SU-DHL-6 (cell line): Measurements from ENCODE around the gene USP31.

Experiments used
- H2AFZ ChIP-seq: fragments of 200-600 bp; sonication (generic); 2 replicates; pipeline ENCODE4 v1.6.1; 2014; ENCODE audit warnings: low read depth, mild to moderate bottlenecking, moderate library complexity, mixed read lengths, antibody characterized with exemption, low read length; ENCODE audit not compliant: severe bottlenecking
- H3F3A ChIP-seq: fragments of 200-600 bp; shearing (Covaris generic); 2 replicates; pipeline ENCODE4 v1.6.0; 2016; ENCODE audit warnings: antibody characterized with exemption, mild to moderate bottlenecking; ENCODE audit not compliant: insufficient read depth
- H3K27ac ChIP-seq: fragments of 200-600 bp; sonication (generic); 2 replicates; pipeline ENCODE4 v1.5.1; 2016; ENCODE audit warnings: low read depth, mild to moderate bottlenecking, low read length, moderate library complexity, mixed read lengths
- H3K27me3 ChIP-seq: fragments of 200-600 bp; sonication (generic), shearing (Covaris generic); 2 replicates; pipeline ENCODE4 v1.6.0; 2014; ENCODE audit warnings: mild to moderate bottlenecking, low read length
- H3K36me3 ChIP-seq: fragments of 200-600 bp; sonication (generic); 2 replicates; pipeline ENCODE4 v1.6.1; 2014; ENCODE audit warnings: mild to moderate bottlenecking, low read length, mixed read lengths
- H3K4me2 ChIP-seq: fragments of 300-600, 200-600 bp; shearing (Covaris generic), sonication (generic); 2 replicates; pipeline ENCODE4 v1.6.0; 2014; ENCODE audit warnings: low read length, low read depth, mild to moderate bottlenecking; ENCODE audit not compliant: poor library complexity, severe bottlenecking
- H3K4me3 ChIP-seq: fragments of 200-600 bp; sonication (generic); 2 replicates; pipeline ENCODE4 v1.5.1; 2014; ENCODE audit warnings: antibody characterized with exemption, low read length, mild to moderate bottlenecking, mixed read lengths; ENCODE audit not compliant: insufficient read depth, poor library complexity, severe bottlenecking
- H3K79me2 ChIP-seq: fragments of 200-600 bp; sonication (generic); 2 replicates; pipeline ENCODE4 v1.6.1; 2014; ENCODE audit warnings: mild to moderate bottlenecking, low read length, moderate library complexity; ENCODE audit not compliant: insufficient read depth
- H3K9ac ChIP-seq: fragments of 200-600 bp; sonication (generic); 2 replicates; pipeline ENCODE4 v1.7.0; 2014; ENCODE audit warnings: mild to moderate bottlenecking, low read length
- H3K9me2 ChIP-seq: fragments of 200-600 bp; sonication (generic); replicated peaks from 2 replicates; pipeline ENCODE4 v1.6.1; 2014; ENCODE audit warnings: low read length; ENCODE audit not compliant: insufficient read depth
- H3K9me3 ChIP-seq: fragments of 200-600 bp; sonication (generic); 2 replicates; pipeline ENCODE4 v1.6.1; 2014; ENCODE audit warnings: low read length, mixed read lengths; ENCODE audit not compliant: insufficient read depth
- H4K20me1 ChIP-seq: fragments of 200-600 bp; sonication (generic); 2 replicates; pipeline ENCODE4 v1.6.1; 2014; ENCODE audit warnings: low read depth, mild to moderate bottlenecking, antibody characterized with exemption, low read length, moderate library complexity, mixed read lengths
- CTCF ChIP-seq: fragments of 200-600 bp; sonication (generic); IDR thresholded peaks from one replicate; pipeline ENCODE4 v1.5.1; 2017; ENCODE audit warnings: antibody characterized with exemption, mild to moderate bottlenecking, low read length, moderate library complexity; ENCODE audit not compliant: insufficient read depth, poor library complexity, severe bottlenecking
- EZH2phosphoT487 ChIP-seq: fragments of 200-600 bp; sonication (generic), shearing (Covaris generic); conservative IDR thresholded peaks from 2 replicates; pipeline ENCODE4 v1.6.1; 2018; ENCODE audit warnings: mild to moderate bottlenecking, antibody characterized with exemption, low read length, moderate library complexity, mixed read lengths

USP31 gene

GRCh38 chr16:23066676-23067075 is 82.6 kb downstream of the USP31 start:
- no peak overlapping the region for H2AFZ ChIP-seq
- H3K27me3 ChIP-seq, result no peaks in the 10 kb centered on the region
- no peaks in the 10 kb centered on the region for H3K36me3 ChIP-seq
- no peak overlapping the region for H3K4me2 ChIP-seq
- H3K79me2 ChIP-seq, result no peaks in the 10 kb centered on the region
- H3F3A ChIP-seq, result no peaks in the 10 kb centered on the region
- H3K4me3 ChIP-seq, result no peak overlapping the region
- H3K9ac ChIP-seq, result no peak overlapping the region
- no peak for TF ChIP-seq EZH2phosphoT487
- TF ChIP-seq CTCF, result no peak
- no peaks in the 10 kb centered on the region for H3K9me3 ChIP-seq
- no peaks in the 10 kb centered on the region for H3K9me2 ChIP-seq
- no peak overlapping the region for H3K27ac ChIP-seq
- no peaks in the 10 kb centered on the region for H4K20me1 ChIP-seq

GRCh38 chr16:23064639-23065038 is 84.6 kb downstream of the USP31 start:
- H3K9me3 ChIP-seq, result no peaks in the 10 kb centered on the region
- H2AFZ ChIP-seq, result no peak overlapping the region
- no peak overlapping the region for H3K27ac ChIP-seq
- H3K27me3 ChIP-seq, result no peaks in the 10 kb centered on the region
- H3K4me3 ChIP-seq, result no peak overlapping the region
- H3K36me3 ChIP-seq, result no peaks in the 10 kb centered on the region
- H3F3A ChIP-seq, result no peaks in the 10 kb centered on the region
- no peak overlapping the region for H3K9ac ChIP-seq
- no peak overlapping the region for H3K4me2 ChIP-seq
- H3K79me2 ChIP-seq, result no peaks in the 10 kb centered on the region
- TF ChIP-seq CTCF (no peak), EZH2phosphoT487 (no peak)
- H4K20me1 ChIP-seq, result no peaks in the 10 kb centered on the region
- H3K9me2 ChIP-seq, result no peaks in the 10 kb centered on the region

- Histone ChIP-seq H3K79me2 (no peaks in the 10 kb centered on the region), H3K27me3 (no peaks in the 10 kb centered on the region), H3F3A (no peaks in the 10 kb centered on the region), H3K27ac (no peak overlapping the region), H3K36me3 (no peaks in the 10 kb centered on the region), H3K9me3 (no peaks in the 10 kb centered on the region), H3K9me2 (no peaks in the 10 kb centered on the region), H4K20me1 (no peaks in the 10 kb centered on the region), H3K9ac (no peak overlapping the region), H2AFZ (no peak overlapping the region), H3K4me2 (no peak overlapping the region), H3K4me3 (no peak overlapping the region)
- TF ChIP-seq EZH2phosphoT487 (no peak), CTCF (no peak)
Observed at GRCh38 chr16:23062524-23062923, 86.7 kb downstream of the USP31 start.
